Memory B cell (primary cell): ENCODE results near the gene MALSU1.

Experiments used
- ATAC-seq: fragments of 150-1000 bp; cut with Tn5 transposase; 2 replicates; pipeline ENCODE4 v1.10.0; 2021; ENCODE audit warnings: low read depth, mild to moderate bottlenecking, moderate library complexity
- DNase-seq, 2 donors: peaks; one replicate each; pipeline ENCODE4 v3.0.0; 2022; ENCODE audit warnings: low spot score in 2 of 2
- H3K27ac Mint-ChIP-seq: one replicate; pipeline ENCODE4 v1.8.0; 2022; ENCODE audit warnings: mild to moderate bottlenecking, moderate library complexity, mixed read lengths
- H3K27me3 Mint-ChIP-seq: one replicate; pipeline ENCODE4 v1.8.0; 2022; ENCODE audit warnings: mixed read lengths
- H3K36me3 Mint-ChIP-seq: one replicate; pipeline ENCODE4 v1.8.0; 2022; ENCODE audit warnings: mild to moderate bottlenecking, mixed read lengths
- H3K4me1 Mint-ChIP-seq: one replicate; pipeline ENCODE4 v1.8.0; 2022; ENCODE audit warnings: mixed read lengths
- H3K4me3 Mint-ChIP-seq: one replicate; pipeline ENCODE4 v1.8.0; 2022; ENCODE audit warnings: mild to moderate bottlenecking, moderate library complexity, mixed read lengths
- H3K9me3 Mint-ChIP-seq: one replicate; pipeline ENCODE4 v1.8.0; 2022; ENCODE audit warnings: mixed read lengths

Gene MALSU1

DNA sequence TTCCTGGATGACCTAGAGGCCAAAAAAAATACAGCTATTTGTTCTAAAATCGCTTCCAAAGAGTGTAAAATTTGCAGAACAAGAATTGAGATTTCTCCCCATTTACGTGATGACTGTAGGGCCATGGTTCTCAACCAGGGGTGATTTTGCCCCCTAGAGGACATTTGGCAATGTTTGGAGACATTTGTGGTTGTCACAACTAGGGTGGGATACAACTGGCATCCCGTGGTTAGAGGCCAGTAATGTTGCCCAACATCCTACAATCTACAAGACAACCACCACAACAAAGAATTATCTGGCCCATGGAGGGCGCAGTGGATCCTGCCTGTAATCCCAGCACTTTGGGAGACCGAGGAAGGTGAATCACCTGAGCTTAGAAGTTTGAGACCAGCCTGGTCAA is 22.8 kb upstream of the MALSU1 start:
- Mint-ChIP-seq H3K27ac (no peak overlapping the region), H3K4me3 (no peak overlapping the region), H3K4me1 (peaks cover 4% of the 10 kb centered on the region), H3K27me3 (no peaks in the 10 kb centered on the region), H3K36me3 (no peaks in the 10 kb centered on the region), H3K9me3 (no peaks in the 10 kb centered on the region)
- ATAC-seq (no peak), DNase-seq (no peak)

GRCh38 chr7:23276947-23277346 is 22.2 kb upstream of the MALSU1 start:
- H3K4me3 Mint-ChIP-seq = no peak overlapping the region
- DNase-seq (no peak), ATAC-seq (no peak)
- no peak overlapping the region for H3K27ac Mint-ChIP-seq
- peaks cover 4% of the 10 kb centered on the region for H3K4me1 Mint-ChIP-seq
- H3K36me3 Mint-ChIP-seq = no peaks in the 10 kb centered on the region
- no peaks in the 10 kb centered on the region for H3K27me3 Mint-ChIP-seq
- H3K9me3 Mint-ChIP-seq = no peaks in the 10 kb centered on the region

GRCh38 chr7:23277359-23277989 is 21.7 kb upstream of the MALSU1 start:
- ATAC-seq (peak; percentile 41), DNase-seq (peak; percentile 35 to 62)
- H3K27ac Mint-ChIP-seq = no peak overlapping the region
- H3K36me3 Mint-ChIP-seq = no peaks in the 10 kb centered on the region
- peaks cover 4% of the 10 kb centered on the region for H3K4me1 Mint-ChIP-seq
- no peak overlapping the region for H3K4me3 Mint-ChIP-seq
- H3K9me3 Mint-ChIP-seq = no peaks in the 10 kb centered on the region
- no peaks in the 10 kb centered on the region for H3K27me3 Mint-ChIP-seq

DNA sequence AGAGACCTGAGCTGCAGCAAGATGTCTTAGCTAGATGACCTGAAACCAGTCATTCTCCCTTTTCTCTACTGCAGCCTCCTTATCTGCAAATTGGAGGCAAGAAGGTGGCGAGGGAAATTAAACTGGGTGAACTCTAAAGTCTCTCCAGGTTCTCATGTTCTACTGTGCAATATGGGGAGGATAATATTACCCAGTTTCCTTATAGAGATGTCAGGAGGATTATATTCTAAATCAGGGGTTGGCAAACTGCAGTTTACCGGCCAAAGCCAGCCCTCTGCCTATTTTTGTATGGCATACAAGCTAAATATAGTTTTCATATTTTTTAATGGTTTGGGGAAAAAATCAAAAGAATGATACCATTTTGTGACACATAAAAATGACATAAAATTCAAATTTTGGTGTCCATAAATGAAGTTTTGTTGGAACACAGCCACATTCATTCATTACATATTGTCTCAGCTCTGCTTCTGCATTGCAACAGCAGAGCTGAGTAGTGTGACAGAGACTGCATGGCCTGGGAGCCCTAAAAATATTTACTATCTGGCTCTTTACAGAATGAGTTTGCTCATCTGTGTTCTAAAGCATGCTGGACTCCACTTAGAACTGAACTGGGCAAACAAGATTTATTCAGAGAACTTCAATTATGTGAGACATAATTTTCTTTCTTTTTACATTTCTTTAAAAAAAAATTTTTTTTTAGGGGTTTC is 19.2 kb upstream of the MALSU1 start:
- no peaks in the 10 kb centered on the region for H3K4me1 Mint-ChIP-seq
- no peaks in the 10 kb centered on the region for H3K9me3 Mint-ChIP-seq
- no peak overlapping the region for H3K27ac Mint-ChIP-seq
- H3K36me3 Mint-ChIP-seq = no peaks in the 10 kb centered on the region
- DNase-seq (no peak), ATAC-seq (no peak)
- H3K4me3 Mint-ChIP-seq = no peak overlapping the region
- H3K27me3 Mint-ChIP-seq = no peaks in the 10 kb centered on the region

DNA sequence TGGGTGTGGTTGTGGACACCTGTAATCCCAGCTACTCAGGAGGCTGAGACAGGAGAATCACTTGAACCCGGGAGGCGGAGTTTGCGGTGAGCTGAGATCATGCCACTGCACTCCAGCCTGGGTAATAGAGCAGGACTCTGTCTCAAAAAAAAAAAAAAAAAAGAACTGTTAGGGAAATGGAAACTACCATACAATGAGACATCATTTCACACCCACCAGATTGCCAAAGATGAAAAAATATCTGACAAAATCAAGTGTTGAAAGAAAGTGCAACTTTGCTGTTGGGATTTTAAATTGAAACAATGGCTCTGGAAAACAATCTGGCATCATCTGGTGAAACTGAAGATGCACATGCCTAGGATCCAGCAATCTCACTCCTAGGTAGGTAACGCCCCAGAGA is 16.1 kb upstream of the MALSU1 start:
- H3K9me3 Mint-ChIP-seq = peaks cover 1% of the 10 kb centered on the region
- no peak for ATAC-seq
- peaks cover 2% of the 10 kb centered on the region for H3K36me3 Mint-ChIP-seq
- no peak overlapping the region for H3K4me3 Mint-ChIP-seq
- no peak overlapping the region for H3K27ac Mint-ChIP-seq
- no peaks in the 10 kb centered on the region for H3K27me3 Mint-ChIP-seq
- H3K4me1 Mint-ChIP-seq = peaks cover 2% of the 10 kb centered on the region
- no peak for DNase-seq

DNA sequence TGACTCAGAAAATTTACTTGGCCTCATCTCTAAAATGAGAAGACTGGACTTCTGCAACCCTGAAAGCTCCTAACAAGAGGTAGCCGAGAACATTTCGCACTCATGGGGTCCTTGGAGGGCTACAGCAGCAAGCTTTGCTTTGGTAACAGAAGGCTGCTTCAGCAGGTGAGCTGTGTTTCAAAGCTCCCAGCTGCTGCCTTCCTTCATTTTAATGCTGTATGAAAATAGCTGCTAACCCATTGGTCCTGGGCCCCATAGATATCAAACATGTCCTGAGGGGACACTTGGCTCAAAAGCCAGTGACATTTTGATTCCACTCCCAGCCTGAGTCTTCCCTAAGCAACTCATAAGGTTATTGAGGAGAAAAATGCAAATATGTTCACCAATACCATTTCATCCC is 14.3 kb upstream of the MALSU1 start:
- Mint-ChIP-seq H3K27ac (no peak overlapping the region), H3K27me3 (no peaks in the 10 kb centered on the region), H3K36me3 (peaks cover 2% of the 10 kb centered on the region), H3K4me3 (no peak overlapping the region), H3K9me3 (peaks cover 1% of the 10 kb centered on the region), H3K4me1 (peaks cover 2% of the 10 kb centered on the region)
- ATAC-seq (no peak), DNase-seq (no peak)

GRCh38 chr7:23285657-23286646 is 13.2 kb upstream of the MALSU1 start:
- Mint-ChIP-seq H3K27ac (no peak overlapping the region), H3K4me3 (no peak overlapping the region), H3K27me3 (no peaks in the 10 kb centered on the region), H3K36me3 (peaks cover 2% of the 10 kb centered on the region), H3K4me1 (peaks cover 2% of the 10 kb centered on the region), H3K9me3 (peaks cover 1% of the 10 kb centered on the region)
- DNase-seq (no peak), ATAC-seq (no peak)

DNA sequence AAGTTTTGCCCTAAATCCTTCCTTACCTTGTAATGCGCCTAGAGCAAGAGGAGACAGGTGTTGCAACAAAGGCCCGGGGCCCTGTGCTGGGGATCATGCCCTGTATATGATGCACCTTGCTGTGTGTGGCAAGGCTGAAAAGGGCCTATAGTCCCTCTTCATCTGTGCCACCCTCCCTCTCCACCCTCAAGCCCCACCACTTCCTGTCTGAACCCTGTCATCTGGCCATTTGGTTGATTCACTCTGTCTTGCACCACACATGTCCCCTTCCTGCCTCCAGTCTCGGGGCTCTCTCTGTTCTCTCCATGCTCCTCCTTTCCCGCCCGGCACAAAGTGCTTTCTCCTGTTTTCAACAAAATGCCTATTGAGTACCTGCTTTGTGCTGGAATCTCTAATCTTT is 11.5 kb upstream of the MALSU1 start:
- Mint-ChIP-seq H3K27me3 (peaks cover 2% of the 10 kb centered on the region), H3K4me3 (no peak overlapping the region), H3K9me3 (peaks cover 1% of the 10 kb centered on the region), H3K36me3 (peaks cover 2% of the 10 kb centered on the region), H3K27ac (no peak overlapping the region), H3K4me1 (peaks cover 2% of the 10 kb centered on the region)
- no peak for DNase-seq
- no peak for ATAC-seq

- Mint-ChIP-seq H3K4me1 (peaks cover 2% of the 10 kb centered on the region), H3K27me3 (peaks cover 5% of the 10 kb centered on the region), H3K4me3 (no peak overlapping the region), H3K36me3 (peaks cover 2% of the 10 kb centered on the region), H3K27ac (no peak overlapping the region), H3K9me3 (peaks cover 1% of the 10 kb centered on the region)
- DNase-seq (no peak), ATAC-seq (no peak)
These were observed 8.1 kb upstream of the MALSU1 start for GRCh38 chr7:23290993-23291392.

- no peak overlapping the region for H3K27ac Mint-ChIP-seq
- H3K27me3 Mint-ChIP-seq = peaks cover 5% of the 10 kb centered on the region
- no peaks in the 10 kb centered on the region for H3K4me1 Mint-ChIP-seq
- DNase-seq (no peak), ATAC-seq (no peak)
- H3K9me3 Mint-ChIP-seq = no peaks in the 10 kb centered on the region
- peaks cover 4% of the 10 kb centered on the region for H3K36me3 Mint-ChIP-seq
- no peak overlapping the region for H3K4me3 Mint-ChIP-seq
These were observed 7.1 kb upstream of the MALSU1 start for GRCh38 chr7:23291957-23292560.

DNA sequence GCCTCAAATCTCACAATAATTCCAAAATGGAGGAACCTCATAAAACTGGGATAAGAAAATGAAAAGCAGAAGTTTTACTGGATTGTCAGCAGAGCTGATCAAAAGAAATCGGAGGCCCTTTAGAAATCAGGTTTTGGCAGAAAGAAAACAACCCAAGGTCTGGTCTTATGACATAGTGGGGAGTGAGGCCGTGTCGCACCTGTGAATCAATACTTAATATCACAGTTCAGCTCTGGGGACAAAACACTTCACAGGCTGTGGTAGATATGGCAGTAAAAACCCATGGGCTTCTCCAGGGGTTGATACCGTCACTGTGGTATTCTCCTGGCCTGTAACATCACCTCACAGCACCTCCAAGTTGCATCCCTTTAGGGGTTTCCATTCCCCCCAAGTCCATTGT is 6.5 kb upstream of the MALSU1 start:
- Mint-ChIP-seq H3K4me1 (no peaks in the 10 kb centered on the region), H3K4me3 (no peak overlapping the region), H3K36me3 (peaks cover 4% of the 10 kb centered on the region), H3K27ac (no peak overlapping the region), H3K9me3 (no peaks in the 10 kb centered on the region), H3K27me3 (peaks cover 5% of the 10 kb centered on the region)
- DNase-seq (no peak), ATAC-seq (no peak)

GRCh38 chr7:23293500-23294073 is 5.6 kb upstream of the MALSU1 start:
- Mint-ChIP-seq H3K27me3 (peaks cover 5% of the 10 kb centered on the region), H3K36me3 (peaks cover 3% of the 10 kb centered on the region), H3K4me1 (peaks cover 5% of the 10 kb centered on the region), H3K9me3 (peaks cover 4% of the 10 kb centered on the region), H3K27ac (no peak overlapping the region), H3K4me3 (no peak overlapping the region)
- DNase-seq (no peak), ATAC-seq (no peak)

- Mint-ChIP-seq H3K27me3 (peaks cover 5% of the 10 kb centered on the region), H3K9me3 (peaks cover 4% of the 10 kb centered on the region), H3K27ac (no peak overlapping the region), H3K4me3 (no peak overlapping the region), H3K36me3 (peaks cover 3% of the 10 kb centered on the region), H3K4me1 (peaks cover 9% of the 10 kb centered on the region)
- ATAC-seq = no peak
- no peak for DNase-seq
These were observed 4.4 kb upstream of the MALSU1 start for GRCh38 chr7:23294549-23295400.
